ENCODE data around the gene PRKCH.

DNA sequence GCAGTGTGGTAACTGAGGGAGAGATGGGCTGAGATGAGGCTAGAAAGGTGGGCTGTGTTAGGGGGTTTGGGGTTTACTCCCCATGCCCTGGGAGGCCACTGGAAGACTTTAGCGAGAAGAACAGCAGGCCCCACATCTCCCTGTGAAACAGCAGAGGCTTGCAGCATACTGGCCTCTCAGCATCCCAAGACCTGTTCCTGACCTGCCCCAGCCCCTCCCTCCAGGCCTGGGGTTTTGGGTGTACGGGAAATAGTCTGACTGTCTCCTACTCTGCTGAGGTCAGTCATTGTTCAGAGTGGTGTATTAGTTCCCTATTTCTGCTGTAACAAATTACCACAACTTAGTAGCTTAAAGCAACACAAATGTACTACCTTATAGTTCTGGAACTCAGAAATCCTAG is 270.5 kb downstream of the PRKCH start:
- TF ChIP-seq, protein P1, sequence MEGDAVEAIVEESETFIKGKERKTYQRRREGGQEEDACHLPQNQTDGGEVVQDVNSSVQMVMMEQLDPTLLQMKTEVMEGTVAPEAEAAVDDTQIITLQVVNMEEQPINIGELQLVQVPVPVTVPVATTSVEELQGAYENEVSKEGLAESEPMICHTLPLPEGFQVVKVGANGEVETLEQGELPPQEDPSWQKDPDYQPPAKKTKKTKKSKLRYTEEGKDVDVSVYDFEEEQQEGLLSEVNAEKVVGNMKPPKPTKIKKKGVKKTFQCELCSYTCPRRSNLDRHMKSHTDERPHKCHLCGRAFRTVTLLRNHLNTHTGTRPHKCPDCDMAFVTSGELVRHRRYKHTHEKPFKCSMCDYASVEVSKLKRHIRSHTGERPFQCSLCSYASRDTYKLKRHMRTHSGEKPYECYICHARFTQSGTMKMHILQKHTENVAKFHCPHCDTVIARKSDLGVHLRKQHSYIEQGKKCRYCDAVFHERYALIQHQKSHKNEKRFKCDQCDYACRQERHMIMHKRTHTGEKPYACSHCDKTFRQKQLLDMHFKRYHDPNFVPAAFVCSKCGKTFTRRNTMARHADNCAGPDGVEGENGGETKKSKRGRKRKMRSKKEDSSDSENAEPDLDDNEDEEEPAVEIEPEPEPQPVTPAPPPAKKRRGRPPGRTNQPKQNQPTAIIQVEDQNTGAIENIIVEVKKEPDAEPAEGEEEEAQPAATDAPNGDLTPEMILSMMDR (conservative IDR thresholded peaks at IDR 0.05; ENCODE audit: low read length): no peak
- no peak for TF ChIP-seq EZH2phosphoT487 (IDR thresholded peaks at IDR 0.05; ENCODE audit: borderline replicate concordance, low read depth, low read length)
